Measurements from ENCODE around the gene HACD1.
A peak's percentile ranks its signal among the peaks of the same experiment; 100 is the strongest.

HACD1 gene

GRCh38 chr10:17617031-17617911 is at the start of gene HACD1:
Gene HACD1 (minus strand): TSS chr10:17617374. CDS start chr10:17617339, 35 bp downstream.
- H3K4me1 Mint-ChIP-seq: peaks cover 6% of the 10 kb centered on the region
- no peaks in the 10 kb centered on the region for H3K9me3 Mint-ChIP-seq
- peak within 1 kb of the TSS; percentile 84 for H3K4me3 Mint-ChIP-seq
- no peaks in the 10 kb centered on the region for H3K36me3 Mint-ChIP-seq (ENCODE audit: insufficient read depth)
- DNase-seq (ENCODE audit: low spot score in 2 of 2) (no peak), ATAC-seq (replicated peaks; ENCODE audit: extremely low read depth, poor library complexity, severe bottlenecking) (peak; percentile 63)
- H3K27me3 Mint-ChIP-seq: peaks cover 22% of the 10 kb centered on the region
- peak within 1 kb of the TSS; percentile 35 for H3K27ac Mint-ChIP-seq (ENCODE audit: low read depth)

- Mint-ChIP-seq H3K27ac (ENCODE audit: low read depth) (no peak overlapping the region), H3K27me3 (no peaks in the 10 kb centered on the region), H3K36me3 (ENCODE audit: insufficient read depth) (peaks cover 8% of the 10 kb centered on the region), H3K9me3 (no peaks in the 10 kb centered on the region), H3K4me3 (no peak overlapping the region), H3K4me1 (peaks cover 67% of the 10 kb centered on the region)
- ATAC-seq (replicated peaks; ENCODE audit: extremely low read depth, poor library complexity, severe bottlenecking): no peak
- DNase-seq (ENCODE audit: low spot score in 2 of 2): no peak
Observed at GRCh38 chr10:17665747-17666146, 48.6 kb upstream of the HACD1 start.

- no peak overlapping the region for H3K4me3 Mint-ChIP-seq
- peak overlapping the region; percentile 76 for H3K27ac Mint-ChIP-seq (ENCODE audit: low read depth)
- H3K36me3 Mint-ChIP-seq (ENCODE audit: insufficient read depth): peaks cover 4% of the 10 kb centered on the region
- H3K4me1 Mint-ChIP-seq: peaks cover 51% of the 10 kb centered on the region
- ATAC-seq (replicated peaks; ENCODE audit: extremely low read depth, poor library complexity, severe bottlenecking) (no peak), DNase-seq (ENCODE audit: low spot score in 2 of 2) (no peak)
- no peaks in the 10 kb centered on the region for H3K9me3 Mint-ChIP-seq
- no peaks in the 10 kb centered on the region for H3K27me3 Mint-ChIP-seq
Observed at GRCh38 chr10:17663450-17663849, 46.3 kb upstream of the HACD1 start.

- DNase-seq (ENCODE audit: low spot score in 2 of 2) (no peak), ATAC-seq (replicated peaks; ENCODE audit: extremely low read depth, poor library complexity, severe bottlenecking) (no peak)
- no peaks in the 10 kb centered on the region for H3K9me3 Mint-ChIP-seq
- H3K36me3 Mint-ChIP-seq (ENCODE audit: insufficient read depth): peaks cover 4% of the 10 kb centered on the region
- no peak overlapping the region for H3K4me3 Mint-ChIP-seq
- H3K27me3 Mint-ChIP-seq: no peaks in the 10 kb centered on the region
- H3K27ac Mint-ChIP-seq (ENCODE audit: low read depth): no peak overlapping the region
- H3K4me1 Mint-ChIP-seq: peaks cover 51% of the 10 kb centered on the region
Observed at GRCh38 chr10:17662193-17663138, 45.3 kb upstream of the HACD1 start.

GRCh38 chr10:17661510-17661909 is 44.3 kb upstream of the HACD1 start:
- Mint-ChIP-seq H3K9me3 (no peaks in the 10 kb centered on the region), H3K27ac (ENCODE audit: low read depth) (no peak overlapping the region), H3K27me3 (no peaks in the 10 kb centered on the region), H3K36me3 (ENCODE audit: insufficient read depth) (peaks cover 5% of the 10 kb centered on the region), H3K4me3 (no peak overlapping the region), H3K4me1 (peaks cover 58% of the 10 kb centered on the region)
- DNase-seq (ENCODE audit: low spot score in 2 of 2): no peak
- no peak for ATAC-seq (replicated peaks; ENCODE audit: extremely low read depth, poor library complexity, severe bottlenecking)

GRCh38 chr10:17660921-17661320 is 43.7 kb upstream of the HACD1 start:
- Mint-ChIP-seq H3K27me3 (no peaks in the 10 kb centered on the region), H3K27ac (ENCODE audit: low read depth) (no peak overlapping the region), H3K9me3 (no peaks in the 10 kb centered on the region), H3K36me3 (ENCODE audit: insufficient read depth) (peaks cover 5% of the 10 kb centered on the region), H3K4me1 (peaks cover 64% of the 10 kb centered on the region), H3K4me3 (no peak overlapping the region)
- no peak for ATAC-seq (replicated peaks; ENCODE audit: extremely low read depth, poor library complexity, severe bottlenecking)
- DNase-seq (ENCODE audit: low spot score in 2 of 2): no peak

GRCh38 chr10:17659365-17659764 is 42.2 kb upstream of the HACD1 start:
- peaks cover 77% of the 10 kb centered on the region for H3K4me1 Mint-ChIP-seq
- H3K4me3 Mint-ChIP-seq: no peak overlapping the region
- H3K27me3 Mint-ChIP-seq: no peaks in the 10 kb centered on the region
- DNase-seq (ENCODE audit: low spot score in 2 of 2) (no peak), ATAC-seq (replicated peaks; ENCODE audit: extremely low read depth, poor library complexity, severe bottlenecking) (no peak)
- H3K36me3 Mint-ChIP-seq (ENCODE audit: insufficient read depth): peaks cover 4% of the 10 kb centered on the region
- H3K27ac Mint-ChIP-seq (ENCODE audit: low read depth): no peak overlapping the region
- H3K9me3 Mint-ChIP-seq: no peaks in the 10 kb centered on the region

- H3K27me3 Mint-ChIP-seq: no peaks in the 10 kb centered on the region
- ATAC-seq (replicated peaks; ENCODE audit: extremely low read depth, poor library complexity, severe bottlenecking) (no peak), DNase-seq (ENCODE audit: low spot score in 2 of 2) (no peak)
- H3K4me1 Mint-ChIP-seq: peaks cover 68% of the 10 kb centered on the region
- no peak overlapping the region for H3K4me3 Mint-ChIP-seq
- no peak overlapping the region for H3K27ac Mint-ChIP-seq (ENCODE audit: low read depth)
- H3K9me3 Mint-ChIP-seq: no peaks in the 10 kb centered on the region
- peaks cover 4% of the 10 kb centered on the region for H3K36me3 Mint-ChIP-seq (ENCODE audit: insufficient read depth)
Observed at GRCh38 chr10:17657103-17657500, 39.9 kb upstream of the HACD1 start.

- ATAC-seq (replicated peaks; ENCODE audit: extremely low read depth, poor library complexity, severe bottlenecking) (peak; percentile 54), DNase-seq (ENCODE audit: low spot score in 2 of 2) (no peak)
- Mint-ChIP-seq H3K27ac (ENCODE audit: low read depth) (no peak overlapping the region), H3K36me3 (ENCODE audit: insufficient read depth) (peaks cover 7% of the 10 kb centered on the region), H3K4me1 (peaks cover 66% of the 10 kb centered on the region), H3K4me3 (no peak overlapping the region), H3K9me3 (no peaks in the 10 kb centered on the region), H3K27me3 (no peaks in the 10 kb centered on the region)
Observed at GRCh38 chr10:17655567-17656146, 38.5 kb upstream of the HACD1 start.

GRCh38 chr10:17655009-17655408 is 37.8 kb upstream of the HACD1 start:
- Mint-ChIP-seq H3K4me1 (peaks cover 66% of the 10 kb centered on the region), H3K27ac (ENCODE audit: low read depth) (peak overlapping the region; percentile 27)
- no peak for ATAC-seq (replicated peaks; ENCODE audit: extremely low read depth, poor library complexity, severe bottlenecking)

GRCh38 chr10:17652585-17652984 is 35.4 kb upstream of the HACD1 start:
- Mint-ChIP-seq H3K27ac (ENCODE audit: low read depth) (no peak overlapping the region), H3K36me3 (ENCODE audit: insufficient read depth) (peaks cover 20% of the 10 kb centered on the region), H3K9me3 (no peaks in the 10 kb centered on the region), H3K4me1 (peaks cover 70% of the 10 kb centered on the region), H3K27me3 (no peaks in the 10 kb centered on the region), H3K4me3 (no peak overlapping the region)
- DNase-seq (ENCODE audit: low spot score in 2 of 2) (no peak), ATAC-seq (replicated peaks; ENCODE audit: extremely low read depth, poor library complexity, severe bottlenecking) (no peak)

More at GRCh38 chr10:17655009-17655408, 37.8 kb upstream of the HACD1 start:
- Mint-ChIP-seq H3K4me3 (no peak overlapping the region), H3K36me3 (ENCODE audit: insufficient read depth) (peaks cover 9% of the 10 kb centered on the region), H3K9me3 (no peaks in the 10 kb centered on the region), H3K27me3 (no peaks in the 10 kb centered on the region)
- no peak for DNase-seq (ENCODE audit: low spot score in 2 of 2)

GRCh38 chr10:17651896-17652295 is 34.7 kb upstream of the HACD1 start:
- H3K36me3 Mint-ChIP-seq (ENCODE audit: insufficient read depth): peaks cover 19% of the 10 kb centered on the region
- no peak for ATAC-seq (replicated peaks; ENCODE audit: extremely low read depth, poor library complexity, severe bottlenecking)

More at GRCh38 chr10:17651896-17652295, 34.7 kb upstream of the HACD1 start:
- no peak for DNase-seq (ENCODE audit: low spot score in 2 of 2)
- Mint-ChIP-seq H3K9me3 (no peaks in the 10 kb centered on the region), H3K4me1 (peaks cover 70% of the 10 kb centered on the region), H3K4me3 (no peak overlapping the region), H3K27ac (ENCODE audit: low read depth) (no peak overlapping the region), H3K27me3 (no peaks in the 10 kb centered on the region)

All from central memory CD8-positive, alpha-beta T cell (primary cell).